Epithelial cell of esophagus (primary cell): Measurements from ENCODE around the gene NFIA.

ENCODE experiments used
- DNase-seq: peaks from one replicate; pipeline ENCODE4 v3.0.0; 2010; ENCODE audit warnings: low read depth
- H3K4me3 ChIP-seq: 2 replicates; pipeline ENCODE4 v1.5.1; 2011; ENCODE audit warnings: mild to moderate bottlenecking, low read length, control low read depth
- CTCF ChIP-seq: IDR thresholded peaks from 2 replicates; pipeline ENCODE4 v1.5.1; 2011; ENCODE audit warnings: low read depth, mild to moderate bottlenecking, low read length, control low read depth, inconsistent platforms; ENCODE audit not compliant: insufficient read depth; ENCODE audit errors: missing control alignments

The NFIA gene

GRCh38 chr1:61310538-61310937, 228.2 kb downstream of the NFIA start:
- no peak overlapping the region for H3K4me3 ChIP-seq
- TF ChIP-seq CTCF, result no peak
- DNase-seq, result no peak

GRCh38 chr1:61313906-61314422, 231.6 kb downstream of the NFIA start:
- TF ChIP-seq CTCF, result no peak
- DNase-seq, result no peak
- no peak overlapping the region for H3K4me3 ChIP-seq

GRCh38 chr1:61315011-61315410, 232.7 kb downstream of the NFIA start:
- TF ChIP-seq CTCF, result no peak
- DNase-seq, result no peak
- H3K4me3 ChIP-seq, result no peak overlapping the region

- no peak for DNase-seq
- TF ChIP-seq CTCF, result no peak
- no peak overlapping the region for H3K4me3 ChIP-seq
Observed at GRCh38 chr1:61316493-61316892, 234.1 kb downstream of the NFIA start.

GRCh38 chr1:61318319-61319125, 236.2 kb downstream of the NFIA start:
- no peak for TF ChIP-seq CTCF
- H3K4me3 ChIP-seq, result no peak overlapping the region
- DNase-seq, result peak; percentile 88

- no peak for DNase-seq
- no peak for TF ChIP-seq CTCF
- H3K4me3 ChIP-seq, result no peak overlapping the region
Observed at GRCh38 chr1:61320575-61320974, 238.2 kb downstream of the NFIA start.
